NCI-H1436 (cell line): Measurements from ENCODE around the gene MLC1.
"Not testable (repeated sequence)": the region's sequence is repeated elsewhere in the genome, so short reads cannot be mapped to it uniquely, and the experiment has no call there.

ENCODE experiments used
- DNase-seq: peaks from one replicate; lab custom pipeline; 2025; lab: John Stamatoyannopoulos, UW

MLC1 gene

DNA sequence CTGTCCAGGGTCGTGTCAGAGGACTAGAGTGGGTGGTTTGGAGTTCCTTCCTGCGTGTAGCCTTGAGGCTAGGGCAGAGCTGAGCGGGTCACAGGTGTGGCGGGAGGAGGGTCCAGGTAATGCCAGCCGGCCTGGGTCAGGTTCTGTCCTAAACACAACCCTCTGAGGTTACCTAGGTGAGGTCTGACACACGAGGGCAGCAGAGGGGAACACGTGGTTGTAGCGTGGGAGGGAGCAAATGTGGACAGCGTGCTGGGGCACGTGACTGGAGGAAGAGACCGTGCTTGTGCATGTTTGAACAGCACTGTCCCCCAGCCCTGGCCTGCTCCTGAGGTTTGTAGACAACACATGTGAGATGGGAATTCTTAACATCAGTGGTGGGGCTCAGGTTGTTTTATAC, 17.7 kb upstream of the MLC1 start:
- no peak for DNase-seq

DNA sequence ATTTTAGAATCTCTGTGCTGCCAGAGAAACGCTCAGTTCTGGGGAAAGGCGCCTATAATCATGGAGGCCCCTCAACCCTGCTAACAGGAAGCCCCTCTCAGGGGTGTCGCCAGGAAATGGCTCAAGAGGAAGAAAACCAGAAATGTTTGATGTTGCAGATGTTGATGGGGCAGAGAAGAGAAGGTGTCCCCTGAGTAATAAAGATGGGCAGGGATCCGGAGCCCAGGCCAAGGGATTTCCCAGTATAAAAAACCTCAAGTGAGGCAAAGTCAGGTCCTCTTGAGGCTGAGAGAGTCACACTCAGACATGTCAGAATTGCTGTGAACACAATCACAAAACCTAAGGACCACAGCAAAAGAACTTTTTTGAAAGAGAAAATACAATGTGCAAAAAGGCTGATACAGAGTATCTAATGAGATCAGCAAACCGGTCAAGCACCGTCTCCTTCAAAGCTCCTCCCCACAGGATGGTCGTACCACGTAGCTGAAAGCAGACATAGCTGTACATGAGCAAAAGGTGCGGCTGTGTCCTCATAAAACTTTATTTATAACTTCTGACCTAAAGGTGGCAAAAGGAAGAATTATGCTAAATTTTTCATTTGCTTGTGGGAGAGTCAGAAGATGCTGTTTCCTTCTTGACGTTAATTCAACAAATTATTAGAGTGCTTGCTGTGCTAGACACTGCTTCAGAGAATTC, 16.8 kb upstream of the MLC1 start:
- no peak for DNase-seq

DNA sequence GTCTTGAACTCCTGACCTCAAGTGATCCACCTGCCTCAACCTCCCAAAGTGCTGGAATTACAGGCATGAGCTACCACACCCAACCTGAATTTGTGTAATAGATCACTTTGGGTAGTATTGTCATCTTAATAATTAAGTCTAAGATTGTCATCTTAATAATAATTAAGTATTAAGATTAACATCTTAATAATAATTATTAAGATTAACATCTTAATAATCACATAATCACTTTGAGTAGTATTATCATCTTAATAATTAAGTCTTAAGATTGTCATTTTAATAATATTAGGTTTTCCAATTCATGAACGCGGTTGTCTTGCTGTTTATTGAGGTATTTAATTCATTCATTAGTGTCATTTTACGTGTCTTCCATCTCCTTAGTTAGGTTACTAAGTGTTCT, 12.8 kb upstream of the MLC1 start:
- no peak for DNase-seq

DNA sequence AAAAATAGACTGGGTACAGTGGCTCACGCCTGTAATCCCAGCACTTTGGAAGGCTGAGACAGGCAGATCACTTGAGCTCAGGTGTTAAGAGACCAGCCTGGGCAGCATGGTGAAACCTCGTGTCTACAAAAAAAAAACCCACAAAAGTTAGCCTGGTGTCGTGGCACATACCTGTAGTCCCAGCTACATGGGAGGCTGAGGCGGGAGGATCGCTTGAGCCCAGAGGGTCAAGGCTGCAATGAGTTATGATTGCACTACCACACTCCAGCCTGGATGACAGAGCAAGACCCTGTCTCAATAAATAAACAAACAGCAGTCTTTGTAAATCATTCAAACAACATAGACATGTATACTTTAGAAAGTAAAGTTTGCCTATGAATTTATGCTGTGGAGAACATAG, 7.1 kb upstream of the MLC1 start:
- no peak for DNase-seq

DNA sequence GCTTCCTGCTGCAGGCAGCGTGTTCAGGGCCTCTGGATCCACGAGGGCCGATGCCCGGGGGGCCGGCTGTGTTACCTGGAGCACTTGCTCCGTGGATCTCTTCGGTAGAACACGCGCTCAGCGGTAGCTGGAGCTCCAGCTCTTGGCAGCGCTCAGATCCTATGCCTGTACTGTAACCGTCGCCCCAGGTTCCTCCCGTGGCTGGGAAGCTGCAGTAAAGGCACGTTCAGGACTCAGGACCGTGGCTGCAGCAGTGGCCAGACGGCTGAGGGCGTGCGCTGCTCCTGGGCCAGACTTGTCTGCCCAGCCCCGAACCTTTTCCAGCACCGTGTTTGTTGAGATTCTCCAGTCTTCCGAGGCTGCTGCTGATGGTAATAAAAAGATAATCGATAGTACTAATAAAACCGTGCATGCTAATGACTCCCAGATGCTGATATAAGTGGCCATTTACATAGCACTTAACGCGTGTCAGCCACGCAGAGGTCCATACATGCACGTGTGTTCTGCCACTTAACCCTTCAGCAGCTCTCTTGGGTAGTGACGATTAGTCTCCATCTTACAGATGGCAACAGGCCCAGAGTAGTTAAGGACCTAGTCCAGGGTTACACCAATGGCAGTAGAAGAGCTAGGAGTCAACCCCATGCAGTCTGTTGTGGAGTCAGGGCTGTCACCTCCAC, 6.0 kb upstream of the MLC1 start:
- DNase-seq = no peak

DNA sequence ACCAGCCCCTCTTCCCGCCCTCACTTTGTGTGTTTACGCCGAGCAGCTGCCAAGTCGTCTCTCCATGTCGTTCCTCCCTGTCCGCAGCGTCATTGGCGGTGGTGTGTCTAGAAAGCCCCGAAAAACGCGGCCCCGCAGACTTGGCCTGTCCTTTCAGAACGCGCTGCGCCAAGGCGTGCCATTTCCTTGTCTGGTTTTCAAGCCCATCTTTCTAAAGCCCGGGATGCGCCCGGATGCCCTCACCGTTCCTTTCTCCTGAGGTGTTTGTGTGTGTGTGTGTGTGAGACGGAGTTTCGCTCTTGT, 5.1 kb upstream of the MLC1 start:
- DNase-seq = no peak

DNA sequence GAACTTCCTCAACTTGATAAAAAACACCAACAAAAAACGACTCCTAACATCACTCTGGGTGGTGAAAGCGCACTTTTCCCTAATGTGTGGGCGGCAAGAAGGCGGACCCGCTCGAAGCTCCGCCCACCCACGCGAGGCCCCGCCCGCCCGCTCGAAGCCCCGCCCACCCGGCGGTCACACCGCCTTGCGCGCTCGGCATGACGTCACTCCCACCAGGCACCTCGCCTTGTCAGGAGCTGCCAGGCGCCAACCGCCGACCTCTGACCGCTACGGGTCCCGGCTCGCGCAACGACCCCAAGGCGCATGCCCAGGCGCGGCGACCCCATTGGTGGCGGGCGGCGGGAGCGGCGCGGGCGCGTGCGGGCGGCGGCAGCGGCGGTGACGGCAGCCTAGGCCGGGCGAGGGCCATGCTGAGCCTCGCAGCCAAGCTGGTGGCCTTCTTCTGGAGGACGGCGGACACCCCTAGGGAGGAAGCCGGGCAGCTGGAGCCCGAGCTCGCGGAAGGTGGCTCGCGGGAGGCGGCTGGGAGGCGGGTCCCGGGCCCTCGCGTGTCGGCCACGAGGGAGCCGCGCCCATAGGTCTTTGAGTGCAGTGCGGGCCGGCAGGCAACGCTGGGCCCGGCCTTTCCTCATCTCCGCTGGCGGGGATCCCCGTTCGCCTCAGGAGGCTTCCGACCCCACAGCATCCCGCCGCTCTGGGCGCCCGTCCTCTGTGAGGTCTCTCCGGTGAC, 4.6 kb upstream of the MLC1 start, which contains the start of gene MOV10L1:
Gene MOV10L1 (plus strand): TSS at position 325 of the 730 bp plus-strand sequence. CDS start 83 bp downstream, at position 408.
- DNase-seq = no peak

DNA sequence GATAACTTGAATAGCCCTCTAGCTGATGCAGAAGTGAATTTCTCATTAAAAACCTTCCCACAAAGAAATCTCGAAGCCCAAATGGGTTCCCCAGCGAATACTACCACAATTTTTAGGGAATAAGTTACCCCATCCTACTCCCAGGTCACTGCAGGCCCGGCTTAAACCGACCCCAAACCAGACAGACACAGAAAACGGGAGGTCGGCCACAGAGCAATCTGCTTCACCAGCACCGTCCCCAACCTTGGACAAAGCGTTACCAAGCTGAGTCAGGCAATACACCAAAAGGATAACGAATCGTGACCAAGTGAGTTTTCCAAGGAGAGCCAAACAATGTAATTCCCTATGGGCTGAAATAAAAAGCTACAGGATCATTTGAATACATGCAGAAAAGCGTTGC, 4.0 kb upstream of the MLC1 start:
- no peak for DNase-seq

DNA sequence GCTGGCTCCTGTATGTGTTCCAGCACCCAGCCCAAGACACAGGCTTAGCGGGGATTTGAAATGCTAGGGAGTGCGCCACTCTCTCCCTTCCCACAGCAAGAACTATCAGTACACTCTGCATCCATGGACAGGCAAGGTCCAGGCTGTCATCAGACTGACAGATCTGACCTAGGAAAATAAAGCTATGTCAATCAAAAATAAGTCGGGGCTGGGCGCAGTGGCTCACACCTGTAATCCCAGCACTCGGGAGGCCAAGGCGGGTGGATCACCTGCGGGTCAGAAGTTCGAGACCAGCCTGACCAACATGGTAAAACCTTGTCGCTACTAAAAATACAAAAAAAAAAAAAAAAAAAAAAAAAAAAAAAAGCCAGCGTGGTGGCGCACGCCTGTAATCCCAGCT, 2.9 kb upstream of the MLC1 start:
- DNase-seq = no peak

DNA sequence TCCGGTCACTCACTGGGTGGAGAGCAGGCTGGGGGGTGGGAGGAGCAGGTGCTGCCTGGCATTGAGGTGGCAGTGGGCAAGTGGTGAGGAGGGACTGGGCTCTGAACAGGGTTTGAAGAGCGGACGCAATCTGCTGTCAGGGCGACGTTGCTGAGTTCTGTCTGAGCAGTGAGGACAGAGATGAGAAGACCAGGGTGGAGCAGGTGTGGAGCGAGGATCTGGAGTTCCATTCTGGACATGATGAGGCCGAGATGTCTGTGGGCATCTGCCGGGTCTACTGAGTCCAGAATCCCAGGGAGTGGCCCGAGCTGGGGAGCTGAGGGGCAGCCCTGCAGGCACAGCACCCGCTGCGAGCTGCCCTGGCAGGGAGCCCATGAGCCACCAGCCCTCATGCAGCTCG, 2.4 kb upstream of the MLC1 start:
- DNase-seq = no peak

DNA sequence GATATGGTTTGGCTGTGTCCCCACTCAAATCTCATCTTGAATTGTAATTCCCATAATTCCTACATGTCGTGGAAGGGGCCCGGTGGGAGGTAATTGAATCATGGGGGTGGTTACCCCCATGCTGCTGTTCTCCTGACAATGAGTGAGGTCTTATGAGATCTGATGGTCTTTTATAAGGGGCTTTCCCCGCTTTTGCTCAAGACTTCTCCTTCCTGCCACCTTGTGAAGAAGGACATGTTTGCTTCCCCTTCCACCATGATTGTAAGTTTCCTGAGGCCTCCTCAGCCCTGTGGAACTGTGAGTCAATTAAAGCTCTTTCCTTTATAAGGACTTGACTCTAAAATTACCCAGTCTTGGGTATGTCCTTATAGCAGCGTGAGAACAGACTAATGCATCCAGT, 1.7 kb upstream of the MLC1 start:
- not testable (repeated sequence) for DNase-seq

DNA sequence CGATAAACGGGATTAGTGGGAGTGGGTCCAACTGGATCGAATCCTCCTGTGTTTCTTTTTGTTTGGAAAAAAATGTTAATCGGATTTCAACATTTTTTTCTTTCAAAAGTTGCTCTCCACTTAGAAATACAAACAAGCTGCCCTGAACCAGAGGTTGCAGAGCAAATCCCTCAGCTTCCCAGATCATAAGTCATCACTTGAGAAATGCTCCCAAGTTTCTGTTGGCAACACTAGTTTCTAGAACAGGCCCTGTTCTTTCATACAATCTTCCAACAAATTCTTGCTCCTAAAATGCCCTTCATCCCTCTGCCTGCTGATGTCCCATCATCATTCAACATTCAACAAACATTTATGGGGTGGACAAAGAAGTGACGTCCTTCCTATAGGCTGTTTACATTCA, 1.3 kb upstream of the MLC1 start:
- DNase-seq = no peak

DNA sequence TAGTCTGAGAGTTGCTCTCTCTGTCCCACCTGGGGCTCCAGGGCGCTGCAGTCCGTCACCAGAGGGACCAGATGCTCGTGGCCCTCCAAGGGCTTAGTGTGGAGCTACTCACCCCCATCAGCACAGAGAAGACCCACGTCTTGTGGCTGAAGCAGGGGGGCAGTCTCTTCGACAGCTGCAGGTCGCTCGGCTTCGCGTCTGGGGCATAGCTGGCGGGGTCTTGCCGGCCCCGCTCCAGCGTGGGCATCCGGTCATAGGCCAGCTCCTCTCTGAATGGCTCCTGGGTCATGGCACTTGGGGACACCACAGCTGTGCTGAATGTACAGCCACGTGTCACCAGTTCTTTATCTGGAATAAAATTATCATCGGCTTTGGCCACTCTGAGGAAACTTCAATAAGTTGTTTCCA, 608 bp downstream of the MLC1 start:
- no peak for DNase-seq

DNA sequence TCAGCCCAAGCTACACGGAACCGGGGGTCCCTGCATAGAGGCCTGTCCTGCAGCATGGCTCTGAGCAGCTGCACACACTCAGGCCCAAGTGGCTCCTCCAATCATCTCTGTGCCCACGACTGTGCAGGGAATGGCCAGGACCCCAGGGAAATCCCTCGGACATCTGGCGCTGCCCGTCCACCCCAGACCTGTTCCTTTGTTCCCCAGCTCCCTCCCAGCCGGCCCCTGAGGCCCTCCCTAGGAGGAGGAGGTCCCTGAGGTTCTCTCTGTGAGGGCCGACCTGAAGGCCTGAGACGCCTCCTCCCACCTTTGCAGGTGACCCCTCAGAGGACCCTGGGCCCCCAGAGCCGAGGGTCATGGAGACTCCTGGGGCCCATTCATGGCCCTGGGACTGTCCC, 1.1 kb downstream of the MLC1 start:
- no peak for DNase-seq

DNA sequence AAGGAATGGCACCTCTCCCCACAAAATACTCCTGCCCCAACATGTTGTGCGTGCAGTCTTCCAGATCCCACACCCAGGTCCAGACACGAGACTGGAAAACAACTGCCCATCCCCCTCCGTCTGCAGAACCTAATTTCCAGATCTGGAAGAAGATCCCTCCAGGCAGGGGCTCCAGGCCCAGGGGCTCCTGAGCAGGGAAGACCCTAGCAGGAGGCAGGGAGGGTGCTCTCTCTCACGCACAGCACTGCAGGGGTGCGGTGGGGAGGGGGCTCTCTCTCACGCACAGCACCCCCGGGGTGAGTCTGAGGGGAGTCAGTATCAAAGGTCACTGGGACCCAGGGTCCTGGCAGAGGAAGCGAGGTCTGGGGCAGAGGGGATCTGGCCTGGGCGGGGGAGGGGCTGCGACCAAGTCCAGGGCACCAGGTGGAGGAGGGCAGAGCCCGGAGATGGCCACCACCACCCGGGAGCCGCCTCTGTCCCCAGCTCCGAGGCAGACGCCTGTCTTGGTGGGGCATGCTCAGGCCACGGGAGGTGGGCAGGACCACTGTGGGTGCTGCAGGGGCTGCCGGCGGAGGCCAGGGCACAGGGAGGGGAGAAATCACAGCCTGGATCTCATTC, 1.7 kb downstream of the MLC1 start:
- DNase-seq = no peak

DNA sequence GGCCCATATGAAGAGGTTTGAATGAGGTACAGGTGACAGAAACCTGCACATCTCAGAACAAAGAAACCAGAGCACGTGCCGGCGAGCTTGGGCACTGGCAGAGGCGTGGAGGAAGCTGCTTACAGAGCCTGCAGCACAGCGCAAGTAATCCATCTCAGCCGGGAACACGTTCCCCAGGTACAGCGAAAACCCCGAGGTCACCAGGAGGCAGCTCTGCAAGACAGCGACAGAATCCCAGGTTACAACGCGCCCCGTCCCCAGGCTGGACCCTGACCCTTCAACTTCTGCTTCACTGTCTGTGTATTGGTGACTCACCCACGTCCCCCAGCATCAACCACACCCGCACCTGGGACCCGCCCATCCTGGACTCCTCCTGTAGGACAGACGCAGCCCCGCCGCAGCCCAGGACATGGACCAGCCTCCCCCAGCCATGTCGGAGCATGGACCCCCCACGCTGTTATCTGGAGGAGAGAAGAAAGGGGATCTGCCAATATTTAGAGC, 2.2 kb downstream of the MLC1 start:
- no peak for DNase-seq

DNA sequence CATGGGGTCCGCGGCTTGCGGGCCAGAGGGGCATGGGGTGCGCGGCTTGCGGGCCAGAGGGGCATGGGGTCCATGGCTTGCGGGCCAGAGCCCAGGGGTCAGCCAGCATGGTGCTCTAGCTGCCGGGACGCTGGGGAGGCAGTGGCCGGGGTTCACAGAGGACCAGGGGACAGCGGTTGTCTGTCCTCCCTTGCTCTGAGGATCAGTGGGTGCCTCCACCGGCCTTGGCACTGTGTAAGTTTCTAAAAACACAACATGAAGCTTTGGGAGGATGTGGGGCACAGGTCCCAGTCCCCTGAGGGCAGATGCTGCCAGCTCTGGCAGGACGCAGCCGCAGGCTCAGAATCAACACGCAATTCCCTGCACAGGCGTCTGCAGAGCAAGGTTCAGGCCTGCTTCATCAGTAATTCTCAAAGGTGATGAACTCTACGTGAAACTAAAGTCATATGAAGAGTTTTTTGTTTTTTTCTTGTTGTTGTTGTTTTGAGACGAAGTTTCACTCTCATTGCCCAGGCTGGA, 3.0 kb downstream of the MLC1 start:
- no peak for DNase-seq

DNA sequence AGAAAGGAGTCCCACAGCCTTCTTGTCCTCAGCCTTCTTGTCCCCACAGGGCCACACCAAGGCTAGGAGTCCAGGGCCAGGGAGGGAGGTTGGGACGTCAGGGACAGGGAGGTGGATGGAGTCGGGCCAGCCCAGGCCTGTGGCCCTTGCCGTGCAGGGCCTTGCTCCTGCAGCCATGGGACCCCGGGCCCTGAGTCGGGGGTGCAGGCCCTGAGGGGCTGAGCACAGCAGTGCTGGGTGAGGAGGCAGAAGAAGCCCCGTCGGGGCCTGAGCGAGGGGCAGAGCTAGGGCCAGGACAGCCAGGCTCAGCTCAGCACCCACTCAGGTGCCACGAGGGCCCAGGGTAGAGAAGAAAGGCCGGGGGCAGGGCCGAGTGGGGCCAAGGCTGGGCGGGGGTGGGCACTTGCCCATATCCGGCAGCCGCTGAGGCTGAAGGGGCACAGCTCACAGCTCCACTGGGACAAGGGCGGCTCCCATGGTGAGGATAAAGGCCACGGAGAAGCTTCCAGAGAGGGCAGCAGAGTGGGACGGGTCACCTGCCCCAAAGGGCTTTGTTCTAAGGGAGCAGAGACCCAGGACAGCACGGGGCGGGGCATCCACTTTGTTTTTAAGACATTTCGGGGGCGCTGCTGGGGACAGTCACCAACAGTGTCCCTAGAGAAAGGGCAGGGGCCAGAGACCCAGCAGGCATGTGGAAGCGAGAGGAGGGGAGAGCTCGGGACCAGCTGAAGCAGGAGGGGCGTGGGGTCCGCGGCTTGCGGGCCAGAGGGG, 3.6 kb downstream of the MLC1 start:
- no peak for DNase-seq

DNA sequence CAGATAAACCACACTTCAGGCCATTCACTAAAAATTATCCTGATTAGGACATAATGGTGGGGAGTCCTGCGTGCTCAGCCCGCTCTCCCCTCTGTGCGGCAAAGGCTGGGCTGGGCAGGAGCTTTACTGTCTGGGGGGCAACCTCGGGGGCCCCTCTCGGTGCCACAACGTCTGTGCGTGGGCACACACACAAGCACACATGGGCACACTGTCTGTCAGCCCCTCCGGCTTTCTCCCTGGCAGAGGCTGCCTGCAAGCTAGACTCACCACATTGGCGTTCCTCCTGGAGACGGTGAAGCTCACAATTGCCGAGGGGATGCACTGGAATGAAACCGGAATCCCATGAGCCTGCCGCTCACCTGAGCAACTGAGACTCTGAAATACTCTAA, 5.2 kb downstream of the MLC1 start:
- DNase-seq = no peak

DNA sequence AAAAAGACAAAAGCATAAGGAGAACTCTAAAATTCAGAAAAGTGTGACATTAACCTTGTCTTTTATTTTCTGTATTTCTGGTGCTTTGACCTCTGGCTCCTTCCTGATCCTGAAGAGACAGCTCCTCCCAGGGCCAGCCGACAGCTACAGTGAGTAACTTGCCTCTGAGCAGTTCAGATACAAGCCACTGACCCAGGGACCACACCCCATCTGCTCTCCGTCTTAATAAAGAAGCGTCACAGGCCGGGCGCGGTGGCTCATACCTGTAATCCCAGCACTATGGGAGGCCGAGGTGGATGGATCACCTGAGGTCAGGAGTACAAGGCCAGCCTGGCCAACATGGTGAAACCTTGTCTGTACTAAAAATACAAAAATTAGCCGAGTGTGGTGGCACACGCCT, 6.5 kb downstream of the MLC1 start:
- DNase-seq = no peak

DNA sequence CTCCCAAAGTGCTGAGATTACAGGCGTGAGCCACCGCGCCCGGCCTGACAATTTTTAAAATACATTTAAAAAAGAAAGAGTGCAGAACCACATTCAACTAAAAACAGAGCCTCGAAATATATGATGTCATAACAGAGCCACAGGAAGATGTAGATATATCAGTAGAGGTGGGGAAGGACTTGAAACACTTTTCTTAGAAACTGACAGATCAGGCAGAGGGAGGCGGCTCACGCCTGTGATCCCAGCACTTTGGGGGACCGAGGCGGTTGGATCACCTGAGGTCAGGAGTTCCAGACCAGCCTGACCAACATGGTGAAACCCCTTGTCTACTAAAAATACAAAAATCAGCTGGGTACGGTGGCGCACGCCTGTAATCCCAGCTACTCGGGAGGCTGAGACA, 7.0 kb downstream of the MLC1 start:
- no peak for DNase-seq
